OCI-LY7 (cell line): ENCODE data around the gene RSPRY1. TPM values are rescaled to one million over a fixed set of nuclear protein-coding genes. Genes with fewer than 3 reads are reported as not detected.

ENCODE experiments used
- BruUV-seq: library from RNA; stranded (reverse); fragments of 400-500 nt; replicated peaks from 2 replicates; lab custom pipeline; 2021; lab: Mats Ljungman, UMichigan
- CTCF ChIA-PET: fragments of 300-600 bp; sonication (Branson Sonifier 250); formaldehyde crosslinking; loops from one replicate; lab custom pipeline; 2022; ENCODE audit warnings: antibody characterized with exemption; ENCODE audit not compliant: unreplicated experiment; lab: Charles Lee
- POLR2A ChIA-PET: fragments of 300-600 bp; sonication (Branson Sonifier 250); formaldehyde crosslinking; loops from one replicate; lab custom pipeline; 2022; ENCODE audit warnings: antibody characterized with exemption; lab: Charles Lee
- DNase-seq: peaks from one replicate; pipeline ENCODE4 v3.0.0-alpha.2; 2015; ENCODE audit warnings: low spot score
- H2AFZ ChIP-seq: fragments of 200-600 bp; sonication (generic), shearing (Covaris generic); 2 replicates; pipeline ENCODE4 v1.6.1; 2014; ENCODE audit warnings: mild to moderate bottlenecking, antibody characterized with exemption, low read length, moderate library complexity
- H3K27ac ChIP-seq: fragments of 200-600 bp; sonication (generic); 2 replicates; pipeline ENCODE4 v1.5.1; 2014; ENCODE audit warnings: mixed run types, low read depth, mild to moderate bottlenecking, moderate library complexity, low read length, inconsistent platforms; ENCODE audit not compliant: poor library complexity, severe bottlenecking
- H3K36me3 ChIP-seq: fragments of 200-600 bp; sonication (generic); 2 replicates; pipeline ENCODE4 v1.6.1; 2014; ENCODE audit warnings: mild to moderate bottlenecking, antibody characterized with exemption, low read length, moderate library complexity, mixed read lengths; ENCODE audit not compliant: insufficient read depth
- H3K4me1 ChIP-seq: fragments of 200-600 bp; sonication (generic); 2 replicates; pipeline ENCODE4 v1.5.1; 2014; ENCODE audit warnings: mild to moderate bottlenecking, low read length; ENCODE audit not compliant: insufficient read depth, poor library complexity, severe bottlenecking
- H3K4me2 ChIP-seq: fragments of 200-600 bp; sonication (generic); 2 replicates; pipeline ENCODE4 v1.6.1; 2014; ENCODE audit warnings: mild to moderate bottlenecking, low read length
- H3K4me3 ChIP-seq: fragments of 200-600 bp; sonication (generic); 2 replicates; pipeline ENCODE4 v1.5.1; 2014; ENCODE audit warnings: mild to moderate bottlenecking, low read depth, low read length; ENCODE audit not compliant: poor library complexity, severe bottlenecking
- H3K79me2 ChIP-seq: fragments of 200-600 bp; sonication (generic); 2 replicates; pipeline ENCODE4 v1.6.1; 2016; ENCODE audit warnings: low read depth, mild to moderate bottlenecking, low read length, moderate library complexity, mixed read lengths; ENCODE audit not compliant: insufficient read depth
- H3K9me2 ChIP-seq: fragments of 200-600 bp; sonication (generic); 2 replicates; pipeline ENCODE4 v1.6.1; 2016; ENCODE audit warnings: mild to moderate bottlenecking, low read length, mixed read lengths; ENCODE audit not compliant: insufficient read depth
- H3K9me3 ChIP-seq: fragments of 200-600 bp; sonication (generic); 2 replicates; pipeline ENCODE4 v1.6.1; 2014; ENCODE audit warnings: mild to moderate bottlenecking, mixed run types, low read length, mixed read lengths
- H4K20me1 ChIP-seq: fragments of 200-600 bp; sonication (generic); 2 replicates; pipeline ENCODE4 v1.6.1; 2014; ENCODE audit warnings: mild to moderate bottlenecking, antibody characterized with exemption, low read length, moderate library complexity, mixed read lengths; ENCODE audit not compliant: insufficient read depth
- EZH2phosphoT487 ChIP-seq: fragments of 200-600 bp; sonication (generic); IDR thresholded peaks from 2 replicates; pipeline ENCODE4 v1.6.1; 2018; ENCODE audit warnings: low read depth, borderline replicate concordance, mild to moderate bottlenecking, mixed run types, antibody characterized with exemption, low read length, moderate library complexity, mixed read lengths
- intact Hi-C: fragments of 100-400 bp; cut with micrococcal nuclease; formaldehyde crosslinking; loops from one replicate; pipeline ENCODE4 v1.10.0; 2022; ENCODE audit not compliant: unreplicated experiment
- total RNA-seq, 2 experiments: library from RNA; depleted of rRNA in 1 of 2; stranded (reverse); fragments of >200 nt in 1 of 2; shearing (Covaris generic) in 1 of 2; gene quantifications; 2 replicates each; pipeline ENCODE4 v1.2.3, GENCODE V29; 2014 to 2022
- TF ChIP-seq, protein P1 (sequence below): fragments of 200-600 bp; sonication (generic); conservative IDR thresholded peaks from 2 replicates; pipeline ENCODE4 v1.5.1; 2014; ENCODE audit warnings: mild to moderate bottlenecking, antibody characterized with exemption, low read length, moderate library complexity, mixed read lengths

Gene RSPRY1
- total RNA-seq, 2 experiments from 2014 or later = 17.1 to 25.2 TPM

DNA sequence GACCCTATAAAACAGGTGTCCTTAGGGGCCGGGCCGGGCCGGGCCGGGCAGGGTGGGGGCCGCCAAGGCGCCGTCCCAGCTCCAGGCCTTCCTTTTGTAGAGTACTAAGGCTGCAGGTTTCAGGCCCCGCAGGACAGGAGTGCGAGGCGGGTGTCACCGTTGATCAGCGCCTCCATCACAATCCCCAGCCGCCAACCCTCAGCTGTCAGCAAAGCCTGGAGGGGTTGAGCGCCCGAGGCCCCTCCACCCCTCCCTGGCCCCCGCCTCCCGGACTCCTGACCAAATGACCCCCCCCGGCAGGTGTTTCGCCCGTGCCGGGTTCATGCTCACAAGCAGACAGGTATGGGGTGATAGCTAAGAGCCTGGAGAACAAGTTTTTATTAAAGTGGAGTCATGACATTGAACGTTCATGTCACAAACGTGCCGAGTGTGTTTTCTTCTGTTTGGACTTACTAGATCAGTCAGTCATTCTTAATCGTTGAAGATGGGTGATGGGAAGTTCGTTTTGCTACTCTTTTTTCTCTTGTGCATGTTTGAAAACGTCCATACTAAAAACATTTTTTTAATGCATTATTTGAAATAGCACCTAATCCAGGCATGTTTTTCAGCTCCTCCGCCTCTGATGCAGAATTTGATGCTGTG lies 59.5 kb downstream of the RSPRY1 start:
- Histone ChIP-seq H3K9me2 (no peaks in the 10 kb centered on the region), H2AFZ (peak overlapping the region; percentile 89), H3K4me3 (peak overlapping the region; percentile 85), H3K9me3 (no peaks in the 10 kb centered on the region), H3K4me1 (peaks cover 27% of the 10 kb centered on the region), H3K36me3 (peaks cover 23% of the 10 kb centered on the region), H3K4me2 (peak overlapping the region; percentile 93), H4K20me1 (no peaks in the 10 kb centered on the region), H3K79me2 (no peaks in the 10 kb centered on the region), H3K27ac (peak overlapping the region; percentile 5)
- POLR2A ChIA-PET = interaction anchor here (0.5 to 1.7 kb wide), 5 partner anchors 10 to 81 kb away, joined by 3 to 12 read pairs (median 3); no protein-coding TSS in a partner anchor
- no peak for DNase-seq
- TF ChIP-seq, protein P1, sequence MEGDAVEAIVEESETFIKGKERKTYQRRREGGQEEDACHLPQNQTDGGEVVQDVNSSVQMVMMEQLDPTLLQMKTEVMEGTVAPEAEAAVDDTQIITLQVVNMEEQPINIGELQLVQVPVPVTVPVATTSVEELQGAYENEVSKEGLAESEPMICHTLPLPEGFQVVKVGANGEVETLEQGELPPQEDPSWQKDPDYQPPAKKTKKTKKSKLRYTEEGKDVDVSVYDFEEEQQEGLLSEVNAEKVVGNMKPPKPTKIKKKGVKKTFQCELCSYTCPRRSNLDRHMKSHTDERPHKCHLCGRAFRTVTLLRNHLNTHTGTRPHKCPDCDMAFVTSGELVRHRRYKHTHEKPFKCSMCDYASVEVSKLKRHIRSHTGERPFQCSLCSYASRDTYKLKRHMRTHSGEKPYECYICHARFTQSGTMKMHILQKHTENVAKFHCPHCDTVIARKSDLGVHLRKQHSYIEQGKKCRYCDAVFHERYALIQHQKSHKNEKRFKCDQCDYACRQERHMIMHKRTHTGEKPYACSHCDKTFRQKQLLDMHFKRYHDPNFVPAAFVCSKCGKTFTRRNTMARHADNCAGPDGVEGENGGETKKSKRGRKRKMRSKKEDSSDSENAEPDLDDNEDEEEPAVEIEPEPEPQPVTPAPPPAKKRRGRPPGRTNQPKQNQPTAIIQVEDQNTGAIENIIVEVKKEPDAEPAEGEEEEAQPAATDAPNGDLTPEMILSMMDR = no peak
- TF ChIP-seq EZH2phosphoT487 = no peak
- BruUV-seq = no TSS peak
- intact Hi-C loops = loop anchor here (1.0 to 5.0 kb wide), 2 partner anchors 54 to 58 kb away; partner anchors contain the start of genes PSME3IP1 and RSPRY1
- CTCF ChIA-PET = interaction anchor here (0.8 to 1.0 kb wide), 2 partner anchors 52 to 55 kb away, joined by 3 to 4 read pairs; no protein-coding TSS in a partner anchor

DNA sequence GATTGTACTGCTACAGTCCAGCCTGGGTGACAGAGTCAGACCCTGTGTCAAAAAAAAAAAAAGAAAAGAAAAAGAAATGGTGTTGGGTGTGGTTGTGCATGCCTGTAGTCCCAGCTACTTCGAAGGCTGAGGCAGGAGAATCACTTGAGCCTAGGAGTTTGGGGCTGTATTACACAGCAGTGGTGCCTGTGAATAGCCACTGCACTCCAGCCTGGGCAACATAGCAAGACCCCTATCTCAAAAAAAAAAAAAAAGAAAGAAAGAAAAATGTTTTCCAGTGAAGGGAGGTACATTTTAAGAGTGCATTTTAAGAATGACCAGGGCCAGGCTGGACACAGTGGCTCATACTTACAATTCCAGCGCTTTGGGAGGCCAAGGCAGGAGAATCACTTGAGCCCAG lies 65.2 kb downstream of the RSPRY1 start:
- BruUV-seq = no TSS peak
- Histone ChIP-seq H3K4me1 (no peaks in the 10 kb centered on the region), H4K20me1 (no peaks in the 10 kb centered on the region), H3K36me3 (peaks cover 56% of the 10 kb centered on the region), H3K4me2 (no peak overlapping the region), H2AFZ (no peak overlapping the region), H3K4me3 (no peak overlapping the region), H3K27ac (no peak overlapping the region), H3K9me2 (no peaks in the 10 kb centered on the region), H3K79me2 (no peaks in the 10 kb centered on the region), H3K9me3 (peaks cover 10% of the 10 kb centered on the region)
- no peak for TF ChIP-seq EZH2phosphoT487
- TF ChIP-seq, protein P1 = no peak
- DNase-seq = no peak
- intact Hi-C loops = no loop called here
- POLR2A ChIA-PET = no interaction called here
- CTCF ChIA-PET = interaction anchor here (0.6 kb wide), 1 partner anchor 30 kb away, joined by 3 read pairs; no protein-coding TSS in a partner anchor
